Natural killer cell treated with Interleukin-12 subunit alpha and Interleukin-12 subunit beta and Interleukin-15 and Interleukin-18, amount 100 ng/mL, for 72 hours (primary cell): Measurements from ENCODE around the gene EBI3. TPM values are rescaled to one million over a fixed set of nuclear protein-coding genes. Genes with fewer than 3 reads are reported as not detected.
"Not testable (repeated sequence)": the region's sequence is repeated elsewhere in the genome, so short reads cannot be mapped to it uniquely, and the experiment has no call there.

Experiments used
- ATAC-seq, 2 donors: fragments of 150-1000 bp; cut with Tn5 transposase in 1 of 2; sonication (Bioruptor Pico), chemical (Tn5 transposase) in 1 of 2; 2 replicates each; pipeline ENCODE4 v1.10.0; 2021
- DNase-seq: peaks from one replicate; pipeline ENCODE4 v3.0.0; 2022; ENCODE audit warnings: low spot score
- H3K27ac Mint-ChIP-seq, 2 donors: 1 replicate in 1 of 2; 2 replicates in 1 of 2; pipeline ENCODE4 v1.8.0; 2022; ENCODE audit warnings: mixed read lengths in 2 of 2, mild to moderate bottlenecking in 1 of 2, moderate library complexity in 1 of 2
- H3K27me3 Mint-ChIP-seq, 2 donors: 1 replicate in 1 of 2; 2 replicates in 1 of 2; pipeline ENCODE4 v1.8.0; 2022; ENCODE audit warnings: mixed read lengths in 2 of 2
- H3K36me3 Mint-ChIP-seq: one replicate; pipeline ENCODE4 v1.8.0; 2022; ENCODE audit warnings: mixed read lengths
- H3K4me1 Mint-ChIP-seq, 2 donors: 1 replicate in 1 of 2; 2 replicates in 1 of 2; pipeline ENCODE4 v1.8.0; 2022; ENCODE audit warnings: low read depth in 2 of 2, mixed read lengths in 2 of 2, mild to moderate bottlenecking in 1 of 2
- H3K4me3 Mint-ChIP-seq: one replicate; pipeline ENCODE4 v1.8.0; 2022; ENCODE audit warnings: mixed read lengths
- H3K9me3 Mint-ChIP-seq: 2 replicates; pipeline ENCODE4 v1.8.0; 2022; ENCODE audit warnings: mixed read lengths
- total RNA-seq, 2 donors: library from RNA; stranded (reverse); gene quantifications; one replicate each; pipeline ENCODE4 v1.2.3, GENCODE V29; 2022

EBI3 gene
- total RNA-seq, 2 donors from 2014 or later: 32.4 to 131 TPM

DNA sequence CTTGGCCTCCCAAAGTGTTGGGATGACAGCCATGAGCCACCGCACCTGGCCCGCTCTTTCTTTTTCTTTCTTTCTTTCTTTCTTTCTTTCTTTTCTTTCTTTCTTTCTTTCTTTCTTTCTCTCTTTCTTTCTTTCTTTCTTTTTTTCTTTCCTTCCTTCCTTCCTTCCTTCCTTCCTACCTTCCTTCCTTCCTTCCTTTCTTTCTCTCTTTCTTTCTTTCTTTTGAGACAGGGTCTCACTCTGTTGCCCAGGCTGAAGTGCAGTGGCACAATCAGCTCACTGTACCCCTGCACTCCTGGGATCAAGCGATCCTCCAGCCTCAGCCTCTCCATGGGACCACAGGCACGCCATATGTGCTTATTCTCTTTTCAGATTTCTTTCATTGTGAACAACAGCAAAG lies 56.8 kb downstream of the EBI3 start:
- not testable (repeated sequence) for H3K4me3 Mint-ChIP-seq, H3K9me3 Mint-ChIP-seq, H3K36me3 Mint-ChIP-seq, H3K27me3 Mint-ChIP-seq, ATAC-seq, H3K4me1 Mint-ChIP-seq, DNase-seq
- peak overlapping the region in 1 of 2 donors; percentile 38 for H3K27ac Mint-ChIP-seq

Other genes starting within 250 kb of the EBI3 start
- 1,000 to 10,000 TPM; 1,877 to 2,672 TPM for gene EEF2, start 244.1 kb upstream of the EBI3 start, total RNA-seq
- gene PIAS4, start 221.8 kb upstream of the EBI3 start, total RNA-seq: 10 to 100 TPM; 39.4 to 58.6 TPM
- gene ZBTB7A, start 162.6 kb upstream of the EBI3 start, total RNA-seq: 10 to 100 TPM; 63.4 to 70.5 TPM
- 100 to 1,000 TPM; 170 to 206 TPM for gene MAP2K2, start 105.4 kb upstream of the EBI3 start, total RNA-seq
- gene CREB3L3, start 75.9 kb upstream of the EBI3 start, total RNA-seq: not detected
- 10 to 100 TPM; 51.4 to 56.7 TPM for gene SIRT6, start 47.0 kb upstream of the EBI3 start, total RNA-seq
- under 1 TPM; 0.33 to 0.74 TPM for gene ANKRD24, start 46.8 kb upstream of the EBI3 start, total RNA-seq
- 10 to 100 TPM; 30.2 to 33.3 TPM for gene YJU2, start 17.6 kb downstream of the EBI3 start, total RNA-seq
- not detected for gene SHD, start 49.7 kb downstream of the EBI3 start, total RNA-seq
- 1 to 10 TPM; 4.6 to 5.1 TPM for gene TMIGD2, start 72.9 kb downstream of the EBI3 start, total RNA-seq
- 10 to 100 TPM; 16.0 to 24.7 TPM for gene FSD1, start 75.1 kb downstream of the EBI3 start, total RNA-seq
- 10 to 100 TPM in 1 of 2 donors, 1 to 10 TPM in 1; 7.3 to 12.8 TPM for gene STAP2, start 109.3 kb downstream of the EBI3 start, total RNA-seq
- 10 to 100 TPM; 28.3 to 73.5 TPM for gene MPND, start 114.0 kb downstream of the EBI3 start, total RNA-seq
- 10 to 100 TPM; 47.0 to 50.8 TPM for gene SH3GL1, start 171.0 kb downstream of the EBI3 start, total RNA-seq
- gene CHAF1A, start 173.1 kb downstream of the EBI3 start, total RNA-seq: 100 to 1,000 TPM in 1 of 2 donors, 10 to 100 TPM in 1; 54.6 to 125 TPM
- 10 to 100 TPM; 56.9 to 63.9 TPM for gene UBXN6, start 228.3 kb downstream of the EBI3 start, total RNA-seq
- gene HDGFL2, start 242.8 kb downstream of the EBI3 start, total RNA-seq: 10 to 100 TPM; 43.3 to 47.6 TPM